CD4-positive, alpha-beta T cell treated with Interleukin-2 at 100 ng/mL for 4 hours (primary cell): ENCODE data around the gene DCDC2.
A peak's percentile ranks its signal among the peaks of the same experiment; 100 is the strongest.
"Not testable (repeated sequence)": the region's sequence is repeated elsewhere in the genome, so short reads cannot be mapped to it uniquely, and the experiment has no call there.

Experiments
- DNase-seq: peaks from one replicate; pipeline ENCODE4 v3.0.0-alpha.2; 2020; ENCODE audit warnings: low spot score

The DCDC2 gene

DNA sequence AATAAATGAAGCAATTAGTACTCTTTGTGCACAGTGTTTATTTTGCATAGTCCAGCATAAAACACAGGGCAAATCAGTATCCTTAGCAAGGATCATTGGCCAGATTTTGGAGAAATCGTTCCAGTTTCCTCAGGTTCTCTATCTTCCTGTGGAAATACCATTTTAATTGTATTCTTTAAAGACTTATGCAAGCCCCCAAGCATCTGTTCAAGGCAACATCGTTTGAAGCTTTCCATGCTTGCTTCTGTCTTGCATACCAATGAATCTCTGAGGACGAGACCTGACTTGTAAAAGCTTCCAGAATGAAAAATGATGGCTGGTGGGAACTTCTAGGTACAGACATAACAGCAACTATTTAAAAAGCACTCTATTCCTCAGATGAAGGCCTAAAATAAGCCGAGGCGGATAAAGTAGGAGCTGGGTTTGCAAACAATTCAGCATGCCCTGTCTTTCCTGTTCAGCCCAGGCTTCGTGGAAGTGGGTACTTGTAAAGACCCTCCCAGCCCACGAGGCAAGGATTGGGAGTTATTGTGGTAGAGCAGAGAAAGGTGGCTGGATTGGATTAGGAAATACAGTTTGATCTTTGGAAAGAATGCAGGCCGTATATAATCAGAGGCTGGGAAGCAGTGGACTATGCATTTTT is 210.2 kb downstream of the DCDC2 start:
- no peak for DNase-seq

- no peak for DNase-seq
Measured at GRCh38 chr6:24146871-24147270, 211.0 kb downstream of the DCDC2 start.

- no peak for DNase-seq
Measured at GRCh38 chr6:24145690-24146131, 212.1 kb downstream of the DCDC2 start.

GRCh38 chr6:24142733-24143132 is 215.1 kb downstream of the DCDC2 start:
- DNase-seq: not testable (repeated sequence)

DNA sequence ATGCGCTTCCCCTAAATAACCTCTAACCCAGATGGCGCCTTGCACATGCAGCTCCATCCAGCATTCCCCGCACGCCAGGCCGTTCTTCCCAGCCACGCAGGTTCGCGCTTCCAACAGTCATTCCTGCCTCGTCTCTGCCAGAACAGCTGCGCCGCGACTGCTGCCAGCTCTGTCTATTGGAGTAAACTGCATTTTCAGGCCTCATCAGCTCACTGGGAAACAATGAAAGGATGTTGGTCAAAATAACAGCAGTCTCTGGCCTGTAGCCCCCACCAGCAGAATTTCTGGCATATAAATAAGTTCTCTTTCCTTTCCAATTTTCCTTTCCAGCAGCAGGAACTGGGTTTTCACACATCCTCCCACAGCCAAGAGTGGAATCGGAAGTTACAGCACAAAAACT is 217.3 kb downstream of the DCDC2 start:
- no peak for DNase-seq

DNA sequence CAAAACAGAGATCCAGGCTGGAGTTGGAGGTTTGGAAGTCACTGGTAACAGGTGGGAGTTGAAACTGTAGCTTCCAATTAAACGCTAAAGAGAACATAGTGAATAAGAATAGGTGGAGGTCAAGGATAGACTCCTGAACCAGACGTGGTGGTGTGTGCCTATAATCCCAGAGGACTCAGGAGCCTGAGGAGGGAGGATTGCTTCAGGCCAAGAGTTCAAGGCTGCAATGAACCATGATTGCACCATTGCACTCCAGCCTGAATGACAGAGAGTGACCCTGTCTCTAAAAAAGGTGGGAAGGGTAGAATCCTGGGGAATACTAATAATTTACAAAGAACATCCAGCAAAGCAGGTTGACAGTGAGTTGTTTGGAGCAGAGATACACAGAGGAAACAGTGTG is 218.2 kb downstream of the DCDC2 start:
- DNase-seq: no peak

GRCh38 chr6:24139080-24139479 is 218.8 kb downstream of the DCDC2 start:
- no peak for DNase-seq

DNA sequence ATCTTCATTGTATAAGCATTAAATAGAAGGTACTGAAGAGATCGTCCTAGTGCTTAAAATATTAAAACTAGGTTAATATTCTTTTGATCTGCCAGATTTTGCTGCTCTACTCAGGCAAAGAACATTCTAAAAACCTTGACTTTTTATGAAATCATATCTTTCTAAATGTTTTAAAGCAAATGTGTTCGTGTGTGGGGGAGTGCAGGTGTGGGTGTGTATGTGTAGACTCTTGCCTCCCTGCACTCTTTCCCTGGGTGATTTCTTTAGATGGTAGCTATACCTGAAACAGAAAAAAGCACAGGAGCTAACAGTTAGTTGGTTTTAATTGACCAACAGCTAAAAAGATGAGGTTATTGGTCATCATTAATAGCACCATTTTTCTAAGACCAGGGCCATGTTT is 226.1 kb downstream of the DCDC2 start:
- DNase-seq: no peak

DNA sequence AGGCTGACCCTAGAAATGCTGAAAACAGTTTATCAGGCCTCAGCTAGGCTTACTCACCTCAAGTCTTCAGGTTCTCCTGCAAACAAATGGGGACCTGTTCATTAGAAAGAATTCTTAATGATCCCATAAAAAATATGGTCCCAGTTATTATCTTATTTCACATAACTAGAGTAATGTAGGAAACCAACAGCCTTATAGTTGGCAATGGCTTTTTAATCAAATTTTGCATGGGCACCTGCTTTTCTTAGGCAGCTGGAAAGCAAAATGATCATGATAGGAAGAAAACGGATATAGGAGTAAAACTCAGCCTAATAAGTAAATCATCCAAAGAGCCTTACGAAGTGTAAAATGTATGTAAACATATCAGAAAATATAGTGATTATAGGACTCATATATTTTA is 230.5 kb downstream of the DCDC2 start:
- no peak for DNase-seq

DNA sequence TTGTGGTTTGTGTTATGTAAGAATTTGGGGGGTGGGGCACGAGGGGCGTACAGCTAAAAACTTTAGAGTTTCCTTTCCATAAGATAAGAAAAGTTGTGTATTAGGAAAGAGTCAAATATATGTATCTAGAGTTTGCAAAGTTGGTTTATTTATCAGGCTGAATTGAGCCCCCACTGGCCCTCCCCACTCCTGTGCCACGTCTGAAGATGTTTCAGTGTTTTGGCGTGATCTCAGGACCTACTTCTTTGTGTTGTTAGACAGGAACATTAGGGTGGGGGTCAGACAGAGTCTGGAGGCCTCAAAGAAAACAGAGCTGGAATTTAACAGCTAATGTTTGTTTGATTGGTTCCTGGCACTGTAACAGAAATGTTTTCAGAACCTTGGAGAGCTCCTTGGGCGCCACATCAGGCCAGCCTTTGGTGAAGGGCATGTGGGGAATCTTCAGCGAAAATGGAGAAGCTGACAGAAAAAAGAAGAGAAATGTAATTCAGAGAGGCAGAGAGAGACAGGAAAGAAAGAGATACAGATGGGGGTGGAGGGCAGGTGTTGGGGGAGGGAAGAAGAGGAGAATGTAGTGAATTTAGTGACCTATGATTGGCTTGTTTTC is 231.2 kb downstream of the DCDC2 start:
- peak; percentile 1 for DNase-seq

DNA sequence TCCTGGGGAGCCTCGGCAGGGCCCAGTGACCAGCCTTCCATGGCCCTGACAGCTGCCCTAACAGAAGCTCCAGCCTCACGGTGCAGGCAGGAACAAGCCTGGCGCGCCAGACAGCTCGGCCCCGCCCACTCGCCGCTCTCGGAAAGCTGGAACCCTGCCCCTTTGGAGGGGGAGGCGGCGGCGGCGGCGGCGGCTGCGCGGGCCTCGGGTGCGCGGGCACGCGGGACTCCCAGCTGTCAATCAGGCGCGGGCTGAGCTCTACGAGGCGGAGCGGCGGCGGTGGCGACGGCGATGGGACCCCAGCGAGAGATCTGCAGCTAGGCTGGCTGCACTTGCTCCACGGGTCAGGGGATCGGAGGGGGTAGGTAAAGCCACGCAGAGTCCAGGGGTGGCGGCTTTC is 231.9 kb downstream of the DCDC2 start, which contains the start of gene NRSN1:
Gene NRSN1 (plus strand): TSS at position 236 of the 400 bp plus-strand sequence. CDS start 8,113 bp downstream, outside the sequence.
- no peak for DNase-seq

DNA sequence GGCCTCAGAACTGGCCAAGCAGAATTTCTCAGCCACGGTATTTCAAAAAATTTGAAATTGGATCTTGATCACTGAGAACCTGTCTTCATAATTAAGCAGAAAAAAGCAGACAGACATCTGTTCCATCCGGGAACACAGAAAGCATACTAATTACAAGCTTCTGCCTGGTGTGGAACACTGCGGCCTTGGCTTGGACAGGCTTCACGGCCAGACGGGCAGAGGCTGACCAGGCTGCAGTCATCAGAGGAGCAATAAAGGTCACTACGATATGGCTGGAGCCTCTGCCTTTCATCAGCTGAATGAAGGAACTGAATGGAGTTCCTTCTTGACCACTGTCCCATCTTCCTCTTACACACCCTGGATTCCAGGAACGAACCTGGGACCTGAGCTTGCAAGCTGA is 235.7 kb downstream of the DCDC2 start:
- no peak for DNase-seq
